Uterus (tissue), 2 donors: ENCODE results near the gene HES4.

Experiments used
- CTCF ChIP-seq, 4 experiments: fragments of 200-600 bp in 2 of 4; fragments of 450-650 bp in 2 of 4; sonication (generic) in 2 of 4; IDR thresholded peaks; one replicate each; pipeline ENCODE4 v1.5.1; 2016 to 2019; ENCODE audit warnings: antibody characterized with exemption in 4 of 4, mild to moderate bottlenecking in 2 of 4, moderate library complexity in 1 of 4
- POLR2A ChIP-seq, 2 donors: fragments of 450-650 bp; IDR thresholded peaks; one replicate each; pipeline ENCODE4 v1.6.1; 2016; ENCODE audit warnings: antibody characterized with exemption in 2 of 2, mild to moderate bottlenecking in 1 of 2, moderate library complexity in 1 of 2

GRCh38 chr1:974687-975328 is 25.1 kb downstream of the HES4 start:
- TF ChIP-seq CTCF (IDR thresholded peaks at IDR 0.05) (no peak), POLR2A (IDR thresholded peaks at IDR 0.05) (no peak)
